GM12878 (cell line): ENCODE data around the gene YWHAG. TPM values are rescaled to one million over a fixed set of nuclear protein-coding genes. Genes with fewer than 3 reads are reported as not detected.

ENCODE experiments used
- ATAC-seq: fragments of 200-7000 bp; cut with Tn5 transposase; 3 replicates; pipeline ENCODE4 v1.9.1; 2020; ENCODE audit warnings: mild to moderate bottlenecking, moderate library complexity
- BruUV-seq: library from RNA; stranded (reverse); fragments of 400-500 nt; replicated peaks from 2 replicates; lab custom pipeline; 2021; lab: Mats Ljungman, UMichigan
- CTCF ChIA-PET: fragments of 300-600 bp; sonication (Branson Sonifier 250); formaldehyde crosslinking; extraction: SDS; loops from one replicate; lab custom pipeline; 2021; ENCODE audit warnings: inconsistent platforms; lab: Yijun Ruan, JAX
- POLR2A ChIA-PET: fragments of 350-600 bp; formaldehyde crosslinking; extraction: SDS; loops from one replicate; lab custom pipeline; 2021; ENCODE audit warnings: inconsistent platforms; lab: Charles Lee
- RAD21 ChIA-PET: fragments of 300-600 bp; sonication (Branson Sonifier 250); formaldehyde crosslinking; loops from one replicate; lab custom pipeline; 2023; ENCODE audit warnings: antibody characterized with exemption; ENCODE audit not compliant: unreplicated experiment; lab: Charles Lee
- SMC1A ChIA-PET: fragments of 300-600 bp; sonication (Branson Sonifier 250); formaldehyde crosslinking; loops from one replicate; lab custom pipeline; 2023; ENCODE audit not compliant: unreplicated experiment, uncharacterized antibody; lab: Charles Lee
- DNase-seq: peaks from one replicate; pipeline ENCODE4 v3.0.0-alpha.2; 2011; ENCODE audit warnings: low read depth, low spot score
- FAIRE-seq: peaks from 3 replicates; lab custom pipeline; 2011; peaks lifted over from hg19 to GRCh38; lab: Jason Lieb, UNC
- H2AFZ ChIP-seq: 2 replicates; pipeline ENCODE4 v1.6.0; 2011; ENCODE audit warnings: low read depth, low read length, control low read depth; ENCODE audit not compliant: control insufficient read depth
- H3K27ac ChIP-seq: 2 replicates; pipeline ENCODE4 v1.5.1; 2011; ENCODE audit warnings: control low read depth; ENCODE audit not compliant: control insufficient read depth, insufficient read depth
- H3K27me3 ChIP-seq, 2 experiments: replicated peaks in 1 of 2; 2 replicates each; pipeline versions ENCODE4 v1.6.0 to v1.6.1; 2011; ENCODE audit warnings: low read length in 1 of 2; ENCODE audit not compliant: control insufficient read depth in 2 of 2, insufficient read depth in 2 of 2
- H3K36me3 ChIP-seq, 2 experiments: 2 replicates each; pipeline ENCODE4 v1.5.1; 2011; ENCODE audit warnings: low read length in 1 of 2; ENCODE audit not compliant: control insufficient read depth in 2 of 2, insufficient read depth in 2 of 2
- H3K4me1 ChIP-seq: 2 replicates; pipeline ENCODE4 v1.6.1; 2011; ENCODE audit warnings: mild to moderate bottlenecking, low read length, moderate library complexity, mixed read lengths; ENCODE audit not compliant: control insufficient read depth, insufficient read depth
- H3K4me2 ChIP-seq: 2 replicates; pipeline ENCODE4 v1.6.0; 2011; ENCODE audit warnings: control low read depth; ENCODE audit not compliant: control insufficient read depth, insufficient read depth
- H3K4me3 ChIP-seq: fragments of 200-600 bp; sonication (generic); 2 replicates; pipeline ENCODE4 v1.5.1; 2016
- H3K79me2 ChIP-seq: 2 replicates; pipeline ENCODE4 v1.6.0; 2011; ENCODE audit warnings: low read length; ENCODE audit not compliant: control insufficient read depth, insufficient read depth
- H3K9ac ChIP-seq: 2 replicates; pipeline ENCODE4 v1.8.0; 2011; ENCODE audit warnings: low read length, control low read depth, mixed read lengths; ENCODE audit not compliant: control insufficient read depth, insufficient read depth
- H3K9me3 ChIP-seq: replicated peaks from 3 replicates; pipeline ENCODE4 v1.5.1; 2011; ENCODE audit warnings: mild to moderate bottlenecking, low read length; ENCODE audit not compliant: control insufficient read depth, insufficient read depth
- H4K20me1 ChIP-seq: 2 replicates; pipeline ENCODE4 v1.6.0; 2011; ENCODE audit not compliant: control insufficient read depth, insufficient read depth
- BCL11A ChIP-seq: IDR thresholded peaks from 2 replicates; pipeline ENCODE4 v1.6.1; 2011; ENCODE audit warnings: low read depth, low read length
- BRCA1 ChIP-seq: IDR thresholded peaks from 2 replicates; pipeline ENCODE4 v1.6.1; 2011; ENCODE audit warnings: low read depth, low read length, improper control_type of control experiment
- CBFB ChIP-seq: IDR thresholded peaks from 2 replicates; pipeline ENCODE4 v1.6.1; 2016; ENCODE audit warnings: antibody characterized with exemption, low read depth
- E4F1 ChIP-seq: fragments of 450-650 bp; IDR thresholded peaks from 2 replicates; pipeline ENCODE4 v1.6.1; 2018; ENCODE audit warnings: borderline replicate concordance, mild to moderate bottlenecking; ENCODE audit not compliant: partially characterized antibody
- ESRRA ChIP-seq: IDR thresholded peaks from 2 replicates; pipeline ENCODE4 v1.6.1; 2012; ENCODE audit warnings: mild to moderate bottlenecking, low read length, improper control_type of control experiment
- IRF3 ChIP-seq: fragments of 450-650 bp; IDR thresholded peaks from 2 replicates; pipeline ENCODE4 v1.6.1; 2014; ENCODE audit warnings: mild to moderate bottlenecking
- PML ChIP-seq: IDR thresholded peaks from 2 replicates; pipeline ENCODE4 v1.6.1; 2012; ENCODE audit warnings: low read length, inconsistent platforms
- SMARCA5 ChIP-seq: fragments of 450-650 bp; IDR thresholded peaks from 2 replicates; pipeline ENCODE4 v1.6.1; 2017; ENCODE audit warnings: mild to moderate bottlenecking
- SUZ12 ChIP-seq: fragments of 200-600 bp; sonication (generic); IDR thresholded peaks from one replicate; pipeline ENCODE4 v1.6.1; 2018; ENCODE audit warnings: antibody characterized with exemption, mild to moderate bottlenecking; ENCODE audit not compliant: unreplicated experiment
- TAF1 ChIP-seq: IDR thresholded peaks from 2 replicates; pipeline ENCODE4 v1.6.1; 2011; ENCODE audit warnings: mild to moderate bottlenecking, low read depth, low read length, borderline replicate concordance
- YBX1 ChIP-seq: fragments of 450-650 bp; IDR thresholded peaks from 2 replicates; pipeline ENCODE4 v1.6.1; 2016; ENCODE audit warnings: antibody characterized with exemption
- ZNF592 ChIP-seq: fragments of 450-650 bp; IDR thresholded peaks from 2 replicates; pipeline ENCODE4 v1.6.1; 2017; ENCODE audit warnings: mild to moderate bottlenecking, moderate library complexity
- WGBS: methylation state at CpG from one replicate; pipeline ENCODE4 v1.1.6; 2016; ENCODE audit warnings: low lambda C conversion rate; ENCODE audit not compliant: insufficient replicate concordance, insufficient coverage; ENCODE audit errors: missing lambda C conversion rate; 5-methylcytosine and 5-hydroxymethylcytosine counted together
- in situ Hi-C: fragments of 300-500 bp; cut with MboI; formaldehyde crosslinking; loops from 9 replicates; pipeline ENCODE4 v1.14.3; 2018; ENCODE audit warnings: mixed read lengths
- intact Hi-C: fragments of 100-400 bp; cut with micrococcal nuclease; formaldehyde crosslinking; loops from one replicate; pipeline ENCODE4 v1.14.2; 2022; ENCODE audit not compliant: unreplicated experiment
- polyA plus RNA-seq, 11 experiments: library from polyadenylated mRNA; depleted of rRNA in 4 of 11; unstranded in 6 of 11; stranded (reverse) in 5 of 11; fragments of >200 nt; fragmentation: Nextera tagmentation in 4 of 11; fragmentation: Illumina TruSeq in 1 of 11; extraction: Ambion mirVana in 4 of 11; extraction: Trizol in 1 of 11; gene quantifications; 1 replicate in 1 of 11; 2 replicates in 10 of 11; pipeline versions ENCODE4 v1.2.1 to v1.2.3, GENCODE V29; 2011 to 2016; ENCODE audit warnings: inconsistent platforms in 2 of 11, missing spikeins in 2 of 11, low read depth in 1 of 11
- total RNA-seq, 4 experiments: library from RNA; depleted of rRNA in 3 of 4; stranded (reverse); fragments of >200 nt in 3 of 4; fragmentation: Illumina TruSeq in 1 of 4; extraction: Trizol in 1 of 4; gene quantifications; 2 replicates each; pipeline versions ENCODE4 v1.2.1 to v1.2.3, GENCODE V29; 2013 to 2021
- TF ChIP-seq, protein P1 (sequence below): IDR thresholded peaks from 2 replicates; pipeline ENCODE4 v1.6.1; 2011; ENCODE audit warnings: borderline replicate concordance, low read depth, mild to moderate bottlenecking, moderate library complexity, mixed read lengths, low read length; ENCODE audit not compliant: insufficient read depth; ENCODE audit errors: extremely low read length
- TF ChIP-seq, protein P2 (sequence below): fragments of 450-650 bp; IDR thresholded peaks from 2 replicates; pipeline ENCODE4 v1.6.1; 2018; ENCODE audit warnings: mild to moderate bottlenecking, low read depth, moderate library complexity; ENCODE audit not compliant: partially characterized antibody

Gene YWHAG
- total and polyA plus RNA-seq, 10 of the 15 experiments (the other 5 are each of a cell fraction or from before 2014, with no cell fraction given) = 20.2 to 157 (median 41.3) TPM

- no peak for DNase-seq
- intact Hi-C loops (no loop called here), in situ Hi-C loops (no loop called here)
- Histone ChIP-seq H2AFZ (no peak overlapping the region), H3K4me3 (no peak overlapping the region), H4K20me1 (no peaks in the 10 kb centered on the region), H3K36me3 (no peaks in the 10 kb centered on the region), H3K27me3 (no peaks in the 10 kb centered on the region; a peak in 1 of 4 replicates), H3K79me2 (no peaks in the 10 kb centered on the region), H3K4me1 (peaks cover 16% of the 10 kb centered on the region), H3K9ac (no peak overlapping the region), H3K27ac (no peak overlapping the region), H3K9me3 (no peaks in the 10 kb centered on the region), H3K4me2 (no peak overlapping the region)
- CTCF ChIA-PET = no interaction called here
- WGBS = 72% methylated on average over 23 of the region's 23 CpGs
- POLR2A ChIA-PET = interaction anchor here (1.3 kb wide), 1 partner anchor 22 kb away, joined by 5 read pairs; no protein-coding TSS in a partner anchor
- FAIRE-seq = no peak
- RAD21 ChIA-PET = no interaction called here
- no peak for ATAC-seq
- BruUV-seq = no TSS peak
- SMC1A ChIA-PET = no interaction called here
- TF ChIP-seq PML (no peak), YBX1 (no peak), CBFB (no peak), ESRRA (no peak), TAF1 (no peak), E4F1 (no peak), SUZ12 (no peak), BCL11A (no peak), ZNF592 (no peak), BRCA1 (no peak), SMARCA5 (no peak), IRF3 (no peak)
- TF ChIP-seq, protein P1, sequence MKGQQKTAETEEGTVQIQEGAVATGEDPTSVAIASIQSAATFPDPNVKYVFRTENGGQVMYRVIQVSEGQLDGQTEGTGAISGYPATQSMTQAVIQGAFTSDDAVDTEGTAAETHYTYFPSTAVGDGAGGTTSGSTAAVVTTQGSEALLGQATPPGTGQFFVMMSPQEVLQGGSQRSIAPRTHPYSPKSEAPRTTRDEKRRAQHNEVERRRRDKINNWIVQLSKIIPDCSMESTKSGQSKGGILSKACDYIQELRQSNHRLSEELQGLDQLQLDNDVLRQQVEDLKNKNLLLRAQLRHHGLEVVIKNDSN = no peak
- TF ChIP-seq, protein P2, sequence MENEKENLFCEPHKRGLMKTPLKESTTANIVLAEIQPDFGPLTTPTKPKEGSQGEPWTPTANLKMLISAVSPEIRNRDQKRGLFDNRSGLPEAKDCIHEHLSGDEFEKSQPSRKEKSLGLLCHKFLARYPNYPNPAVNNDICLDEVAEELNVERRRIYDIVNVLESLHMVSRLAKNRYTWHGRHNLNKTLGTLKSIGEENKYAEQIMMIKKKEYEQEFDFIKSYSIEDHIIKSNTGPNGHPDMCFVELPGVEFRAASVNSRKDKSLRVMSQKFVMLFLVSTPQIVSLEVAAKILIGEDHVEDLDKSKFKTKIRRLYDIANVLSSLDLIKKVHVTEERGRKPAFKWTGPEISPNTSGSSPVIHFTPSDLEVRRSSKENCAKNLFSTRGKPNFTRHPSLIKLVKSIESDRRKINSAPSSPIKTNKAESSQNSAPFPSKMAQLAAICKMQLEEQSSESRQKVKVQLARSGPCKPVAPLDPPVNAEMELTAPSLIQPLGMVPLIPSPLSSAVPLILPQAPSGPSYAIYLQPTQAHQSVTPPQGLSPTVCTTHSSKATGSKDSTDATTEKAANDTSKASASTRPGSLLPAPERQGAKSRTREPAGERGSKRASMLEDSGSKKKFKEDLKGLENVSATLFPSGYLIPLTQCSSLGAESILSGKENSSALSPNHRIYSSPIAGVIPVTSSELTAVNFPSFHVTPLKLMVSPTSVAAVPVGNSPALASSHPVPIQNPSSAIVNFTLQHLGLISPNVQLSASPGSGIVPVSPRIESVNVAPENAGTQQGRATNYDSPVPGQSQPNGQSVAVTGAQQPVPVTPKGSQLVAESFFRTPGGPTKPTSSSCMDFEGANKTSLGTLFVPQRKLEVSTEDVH = no peak
These were observed 41.5 kb upstream of the YWHAG start for GRCh38 chr7:76400248-76400647.
